ENCODE measurements around the gene LRATD1. TPM values are rescaled to one million over a fixed set of nuclear protein-coding genes. Genes with fewer than 3 reads are reported as not detected.

The LRATD1 gene
- total RNA-seq, 1 experiment from 2014 or later = not detected

- Histone ChIP-seq H3K4me1 (ENCODE audit: insufficient read depth, low read length, poor library complexity, severe bottlenecking) (no peaks in the 10 kb centered on the region), H3K27me3 (replicated peaks; ENCODE audit: insufficient read depth, low read depth, low read length, poor library complexity) (peaks cover 28% of the 10 kb centered on the region), H3K9me3 (ENCODE audit: low read depth, low read length, poor library complexity, severe bottlenecking) (no peaks in the 10 kb centered on the region), H3K36me3 (ENCODE audit: insufficient read depth, low read length, poor library complexity, severe bottlenecking) (no peaks in the 10 kb centered on the region), H3K27ac (ENCODE audit: low read depth, low read length, poor library complexity, severe bottlenecking) (no peak overlapping the region), H3K4me3 (ENCODE audit: low read depth, low read length, poor library complexity, severe bottlenecking) (no peak overlapping the region)
- ChIA-PET POLR2A (ENCODE audit: low non-redundant PET) (no interaction called here), CTCF (no interaction called here)
- BruUV-seq (replicated peaks) = no TSS peak
- intact Hi-C loops (cut with micrococcal nuclease; ENCODE audit: unreplicated experiment) = no loop called here
- DNase-seq (ENCODE audit: low spot score) = no peak
- no peak for TF ChIP-seq EZH2 (IDR thresholded peaks at IDR 0.05; ENCODE audit: borderline replicate concordance, low read depth, low read length, poor library complexity, severe bottlenecking)
- no peak for TF ChIP-seq CTCF (conservative IDR thresholded peaks at IDR 0.05; ENCODE audit: low read depth, low read length)
Observed at GRCh38 chr2:14587119-14587518, 45.4 kb upstream of the LRATD1 start.

- peak; percentile 12 for DNase-seq (ENCODE audit: low spot score)
- H3K36me3 ChIP-seq (ENCODE audit: insufficient read depth, low read length, poor library complexity, severe bottlenecking) = no peaks in the 10 kb centered on the region
- no TSS peak for BruUV-seq (replicated peaks)
- TF ChIP-seq CTCF (conservative IDR thresholded peaks at IDR 0.05; ENCODE audit: low read depth, low read length) = no peak
- TF ChIP-seq EZH2 (IDR thresholded peaks at IDR 0.05; ENCODE audit: borderline replicate concordance, low read depth, low read length, poor library complexity, severe bottlenecking) = no peak
- POLR2A ChIA-PET (ENCODE audit: low non-redundant PET) = no interaction called here
- no peaks in the 10 kb centered on the region for H3K27me3 ChIP-seq (replicated peaks; ENCODE audit: insufficient read depth, low read depth, low read length, poor library complexity)
- no peak overlapping the region for H3K27ac ChIP-seq (ENCODE audit: low read depth, low read length, poor library complexity, severe bottlenecking)
- H3K9me3 ChIP-seq (ENCODE audit: low read depth, low read length, poor library complexity, severe bottlenecking) = no peaks in the 10 kb centered on the region
- no peak overlapping the region for H3K4me3 ChIP-seq (ENCODE audit: low read depth, low read length, poor library complexity, severe bottlenecking)
- H3K4me1 ChIP-seq (ENCODE audit: insufficient read depth, low read length, poor library complexity, severe bottlenecking) = no peaks in the 10 kb centered on the region
- CTCF ChIA-PET = no interaction called here
- intact Hi-C loops (cut with micrococcal nuclease; ENCODE audit: unreplicated experiment) = no loop called here
Observed at GRCh38 chr2:14601156-14601770, 31.3 kb upstream of the LRATD1 start.

GRCh38 chr2:14602309-14602708 lies 30.2 kb upstream of the LRATD1 start:
- no peak for TF ChIP-seq CTCF (conservative IDR thresholded peaks at IDR 0.05; ENCODE audit: low read depth, low read length)
- TF ChIP-seq EZH2 (IDR thresholded peaks at IDR 0.05; ENCODE audit: borderline replicate concordance, low read depth, low read length, poor library complexity, severe bottlenecking) = no peak
- H3K27ac ChIP-seq (ENCODE audit: low read depth, low read length, poor library complexity, severe bottlenecking) = no peak overlapping the region
- no TSS peak for BruUV-seq (replicated peaks)
- H3K4me1 ChIP-seq (ENCODE audit: insufficient read depth, low read length, poor library complexity, severe bottlenecking) = no peaks in the 10 kb centered on the region
- H3K27me3 ChIP-seq (replicated peaks; ENCODE audit: insufficient read depth, low read depth, low read length, poor library complexity) = no peaks in the 10 kb centered on the region
- ChIA-PET CTCF (no interaction called here), POLR2A (ENCODE audit: low non-redundant PET) (no interaction called here)
- H3K9me3 ChIP-seq (ENCODE audit: low read depth, low read length, poor library complexity, severe bottlenecking) = no peaks in the 10 kb centered on the region
- DNase-seq (ENCODE audit: low spot score) = no peak
- intact Hi-C loops (cut with micrococcal nuclease; ENCODE audit: unreplicated experiment) = no loop called here
- H3K36me3 ChIP-seq (ENCODE audit: insufficient read depth, low read length, poor library complexity, severe bottlenecking) = no peaks in the 10 kb centered on the region
- no peak overlapping the region for H3K4me3 ChIP-seq (ENCODE audit: low read depth, low read length, poor library complexity, severe bottlenecking)

Measured in A673 (cell line).